Ishikawa (cell line): ENCODE measurements around the gene LIG4.

Source experiments
- CEBPB ChIP-seq: IDR thresholded peaks from 2 replicates; pipeline ENCODE4 v1.6.1; 2012
- CREB1 ChIP-seq: IDR thresholded peaks from 2 replicates; pipeline ENCODE4 v1.6.1; 2012; ENCODE audit warnings: low read depth
- EGR1 ChIP-seq: IDR thresholded peaks from 2 replicates; pipeline ENCODE4 v1.6.1; 2012
- EP300 ChIP-seq: IDR thresholded peaks from 2 replicates; pipeline ENCODE4 v1.6.1; 2012; ENCODE audit warnings: borderline replicate concordance
- FOXM1 ChIP-seq: IDR thresholded peaks from 2 replicates; pipeline ENCODE4 v1.6.1; 2012; ENCODE audit warnings: low read depth, borderline replicate concordance
- MAX ChIP-seq: IDR thresholded peaks from 2 replicates; pipeline ENCODE4 v1.6.1; 2012
- NFIC ChIP-seq: IDR thresholded peaks from 2 replicates; pipeline ENCODE4 v1.6.1; 2012
- RAD21 ChIP-seq: IDR thresholded peaks from 2 replicates; pipeline ENCODE4 v1.6.1; 2012; ENCODE audit warnings: low read depth
- REST ChIP-seq: IDR thresholded peaks from 2 replicates; pipeline ENCODE4 v1.6.1; 2012; ENCODE audit warnings: low read depth, mild to moderate bottlenecking
- TAF1 ChIP-seq: IDR thresholded peaks from 2 replicates; pipeline ENCODE4 v1.6.1; 2012; ENCODE audit warnings: low read depth, mild to moderate bottlenecking
- TCF12 ChIP-seq: IDR thresholded peaks from 2 replicates; pipeline ENCODE4 v1.6.1; 2012; ENCODE audit warnings: low read depth
- TEAD4 ChIP-seq: IDR thresholded peaks from 2 replicates; pipeline ENCODE4 v1.6.1; 2012
- USF1 ChIP-seq: IDR thresholded peaks from 2 replicates; pipeline ENCODE4 v1.6.1; 2012
- YY1 ChIP-seq: IDR thresholded peaks from 2 replicates; pipeline ENCODE4 v1.6.1; 2012; ENCODE audit warnings: low read depth
- ZBTB7A ChIP-seq: IDR thresholded peaks from 2 replicates; pipeline ENCODE4 v1.6.1; 2012; ENCODE audit warnings: low read depth

The LIG4 gene

GRCh38 chr13:108185223-108185622, 30.1 kb downstream of the LIG4 start:
- no peak for TF ChIP-seq RAD21
- TF ChIP-seq EP300 = no peak
- TF ChIP-seq REST = no peak
- TF ChIP-seq TCF12 = no peak
- no peak for TF ChIP-seq CREB1
- TF ChIP-seq USF1 = no peak
- TF ChIP-seq TAF1 = no peak
- no peak for TF ChIP-seq YY1
- no peak for TF ChIP-seq CEBPB
- TF ChIP-seq MAX = no peak
- no peak for TF ChIP-seq EGR1
- no peak for TF ChIP-seq NFIC
- TF ChIP-seq ZBTB7A = no peak

GRCh38 chr13:108182652-108183051, 32.7 kb downstream of the LIG4 start:
- TF ChIP-seq CEBPB (no peak), CREB1 (no peak), TEAD4 (no peak), MAX (no peak), REST (no peak), RAD21 (no peak), ZBTB7A (no peak), USF1 (no peak), FOXM1 (no peak), EP300 (no peak), TAF1 (no peak)

GRCh38 chr13:108178078-108178477, 37.3 kb downstream of the LIG4 start:
- TF ChIP-seq CREB1 (no peak), MAX (no peak), FOXM1 (no peak), CEBPB (no peak), USF1 (no peak), YY1 (no peak), NFIC (no peak), TEAD4 (no peak), TAF1 (no peak), TCF12 (no peak), EP300 (no peak), REST (no peak), ZBTB7A (no peak)

- TF ChIP-seq EGR1 (no peak), CREB1 (no peak), TEAD4 (no peak), ZBTB7A (no peak), EP300 (no peak), REST (no peak), USF1 (no peak), NFIC (no peak), TCF12 (no peak), CEBPB (no peak)
Observed at GRCh38 chr13:108176685-108177274, 38.6 kb downstream of the LIG4 start.
